Activated CD8-positive, alpha-beta T cell treated with anti-CD3 and anti-CD28 coated beads for 36 hours (primary cell): ENCODE data around the gene TAF3. TPM values are rescaled to one million over a fixed set of nuclear protein-coding genes. Genes with fewer than 3 reads are reported as not detected.

Experiments
- ATAC-seq: fragments of 200-7000 bp; cut with Tn5 transposase; one replicate; pipeline ENCODE4 v1.10.0; 2021; ENCODE audit warnings: mild to moderate bottlenecking, moderate library complexity
- CTCF ChIA-PET: fragments of 350-600 bp; sonication (Branson Sonifier 250); formaldehyde crosslinking; loops from one replicate; lab custom pipeline; 2021; ENCODE audit warnings: antibody characterized with exemption; lab: Charles Lee
- POLR2A ChIA-PET: fragments of 350-600 bp; sonication (Branson Sonifier 250); formaldehyde crosslinking; loops from one replicate; lab custom pipeline; 2021; ENCODE audit warnings: antibody characterized with exemption; lab: Charles Lee
- DNase-seq: peaks from one replicate; pipeline ENCODE4 v3.0.0-alpha.2; 2020
- H3K27ac Mint-ChIP-seq: one replicate; pipeline ENCODE4 v1.8.0; 2021; ENCODE audit warnings: mild to moderate bottlenecking, mixed read lengths
- H3K27me3 Mint-ChIP-seq: one replicate; pipeline ENCODE4 v1.8.0; 2021; ENCODE audit warnings: mixed read lengths
- H3K36me3 Mint-ChIP-seq: one replicate; pipeline ENCODE4 v1.8.0; 2021; ENCODE audit warnings: low read depth, mixed read lengths
- H3K4me1 Mint-ChIP-seq: one replicate; pipeline ENCODE4 v1.8.0; 2021; ENCODE audit warnings: low read depth, mixed read lengths
- H3K4me3 Mint-ChIP-seq: one replicate; pipeline ENCODE4 v1.8.0; 2021; ENCODE audit warnings: mild to moderate bottlenecking, moderate library complexity, mixed read lengths
- H3K9me3 Mint-ChIP-seq: one replicate; pipeline ENCODE4 v1.8.0; 2021; ENCODE audit warnings: mixed read lengths
- intact Hi-C: fragments of 100-400 bp; cut with micrococcal nuclease; formaldehyde crosslinking; loops from one replicate; pipeline ENCODE4 v1.10.0; 2022
- total RNA-seq, 2 experiments: library from RNA; stranded (reverse); gene quantifications; one replicate each; pipeline ENCODE4 v1.2.3, GENCODE V29; 2021
- TF ChIP-seq, protein P1 (sequence below): fragments of 200-600 bp; IDR thresholded peaks from one replicate; pipeline ENCODE4 v1.8.0; 2022; ENCODE audit warnings: antibody characterized with exemption, mild to moderate bottlenecking

The TAF3 gene
- total RNA-seq, 2 experiments from 2014 or later: 12.5 to 12.7 TPM

DNA sequence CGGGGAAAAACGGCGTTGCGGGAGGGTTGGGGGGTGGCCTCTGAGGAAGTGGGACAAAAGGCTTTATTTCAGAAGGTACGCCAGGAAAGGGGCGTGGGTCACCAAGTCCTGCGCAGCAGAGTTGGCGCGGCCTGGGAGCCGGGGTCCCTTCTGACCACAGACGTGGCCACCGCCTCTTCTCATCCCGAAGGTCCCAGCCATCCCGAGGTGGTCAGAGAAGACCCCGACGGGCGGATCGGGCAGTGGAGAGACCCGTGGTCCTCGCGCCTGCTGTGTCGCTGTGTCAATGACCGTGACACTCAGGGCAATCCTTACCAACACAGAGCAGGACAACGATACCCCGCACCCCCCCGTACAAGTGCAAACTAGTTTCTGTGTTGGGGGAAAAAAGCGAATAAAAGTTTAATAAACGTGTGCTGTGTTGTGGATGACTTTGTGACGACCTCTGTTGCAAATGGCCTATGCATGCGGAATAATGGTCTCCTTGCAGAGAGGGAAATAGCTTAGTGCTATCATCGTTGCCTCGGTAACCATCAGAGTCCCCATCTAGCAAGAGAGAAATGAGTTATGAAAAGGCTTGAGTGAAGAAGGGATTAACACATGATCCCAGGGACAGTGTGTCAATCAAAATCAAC lies 216.8 kb downstream of the TAF3 start:
- no peak for DNase-seq
- ATAC-seq: peak; percentile 28
- Mint-ChIP-seq H3K36me3 (peaks cover 2% of the 10 kb centered on the region), H3K27me3 (peaks cover 68% of the 10 kb centered on the region), H3K27ac (no peak overlapping the region), H3K4me3 (peak overlapping the region; percentile 23), H3K9me3 (no peaks in the 10 kb centered on the region), H3K4me1 (peaks cover 21% of the 10 kb centered on the region)
- POLR2A ChIA-PET: no interaction called here
- intact Hi-C loops: no loop called here
- CTCF ChIA-PET: no interaction called here
- TF ChIP-seq, protein P1, sequence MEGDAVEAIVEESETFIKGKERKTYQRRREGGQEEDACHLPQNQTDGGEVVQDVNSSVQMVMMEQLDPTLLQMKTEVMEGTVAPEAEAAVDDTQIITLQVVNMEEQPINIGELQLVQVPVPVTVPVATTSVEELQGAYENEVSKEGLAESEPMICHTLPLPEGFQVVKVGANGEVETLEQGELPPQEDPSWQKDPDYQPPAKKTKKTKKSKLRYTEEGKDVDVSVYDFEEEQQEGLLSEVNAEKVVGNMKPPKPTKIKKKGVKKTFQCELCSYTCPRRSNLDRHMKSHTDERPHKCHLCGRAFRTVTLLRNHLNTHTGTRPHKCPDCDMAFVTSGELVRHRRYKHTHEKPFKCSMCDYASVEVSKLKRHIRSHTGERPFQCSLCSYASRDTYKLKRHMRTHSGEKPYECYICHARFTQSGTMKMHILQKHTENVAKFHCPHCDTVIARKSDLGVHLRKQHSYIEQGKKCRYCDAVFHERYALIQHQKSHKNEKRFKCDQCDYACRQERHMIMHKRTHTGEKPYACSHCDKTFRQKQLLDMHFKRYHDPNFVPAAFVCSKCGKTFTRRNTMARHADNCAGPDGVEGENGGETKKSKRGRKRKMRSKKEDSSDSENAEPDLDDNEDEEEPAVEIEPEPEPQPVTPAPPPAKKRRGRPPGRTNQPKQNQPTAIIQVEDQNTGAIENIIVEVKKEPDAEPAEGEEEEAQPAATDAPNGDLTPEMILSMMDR: no peak

DNA sequence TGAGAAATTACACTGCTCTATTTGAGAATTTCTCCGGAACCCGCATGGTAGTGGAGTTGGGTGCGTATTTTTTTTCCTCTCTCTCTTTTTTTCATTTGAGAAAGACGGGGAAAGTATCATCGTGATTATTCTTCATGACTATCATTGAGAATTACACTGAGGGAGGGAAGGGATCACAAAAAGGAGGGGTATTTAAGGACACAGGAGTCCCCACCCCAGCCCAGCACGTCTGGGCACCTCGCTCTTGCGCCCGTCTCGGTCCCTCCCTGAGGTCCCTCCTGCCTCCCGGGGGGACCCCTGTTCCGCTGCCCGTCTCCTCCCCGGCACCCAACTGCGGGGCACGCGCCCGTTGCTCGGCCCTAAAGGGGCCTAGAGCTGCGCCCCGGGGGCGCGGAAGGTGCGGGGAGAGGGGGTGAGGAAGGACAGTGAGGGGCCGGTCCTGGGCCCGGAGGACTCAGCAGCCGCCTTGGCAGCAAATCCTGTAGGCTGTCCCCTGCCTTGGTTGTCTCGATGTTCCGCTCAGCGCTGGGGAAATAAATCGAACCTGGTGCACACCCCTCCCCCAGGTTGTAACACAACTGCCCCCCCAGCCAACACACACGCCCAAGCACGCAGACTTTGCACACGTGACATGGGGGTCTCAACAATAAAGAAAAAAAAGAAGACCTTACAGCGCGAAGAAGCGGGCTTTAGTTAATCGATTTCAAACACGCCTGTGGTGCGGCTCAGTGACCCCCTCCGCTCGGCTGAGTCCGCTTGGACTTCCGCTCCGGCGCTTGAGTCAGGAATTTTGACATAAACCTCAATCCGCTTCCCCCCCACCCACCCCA lies 217.6 kb downstream of the TAF3 start:
- no peaks in the 10 kb centered on the region for H3K9me3 Mint-ChIP-seq
- H3K27ac Mint-ChIP-seq: no peak overlapping the region
- peak overlapping the region; percentile 23 for H3K4me3 Mint-ChIP-seq
- peaks cover 2% of the 10 kb centered on the region for H3K36me3 Mint-ChIP-seq
- CTCF ChIA-PET: no interaction called here
- POLR2A ChIA-PET: no interaction called here
- no peak for DNase-seq
- intact Hi-C loops: no loop called here
- TF ChIP-seq, protein P1: no peak
- ATAC-seq: no peak
- peaks cover 75% of the 10 kb centered on the region for H3K27me3 Mint-ChIP-seq
- H3K4me1 Mint-ChIP-seq: peaks cover 21% of the 10 kb centered on the region

DNA sequence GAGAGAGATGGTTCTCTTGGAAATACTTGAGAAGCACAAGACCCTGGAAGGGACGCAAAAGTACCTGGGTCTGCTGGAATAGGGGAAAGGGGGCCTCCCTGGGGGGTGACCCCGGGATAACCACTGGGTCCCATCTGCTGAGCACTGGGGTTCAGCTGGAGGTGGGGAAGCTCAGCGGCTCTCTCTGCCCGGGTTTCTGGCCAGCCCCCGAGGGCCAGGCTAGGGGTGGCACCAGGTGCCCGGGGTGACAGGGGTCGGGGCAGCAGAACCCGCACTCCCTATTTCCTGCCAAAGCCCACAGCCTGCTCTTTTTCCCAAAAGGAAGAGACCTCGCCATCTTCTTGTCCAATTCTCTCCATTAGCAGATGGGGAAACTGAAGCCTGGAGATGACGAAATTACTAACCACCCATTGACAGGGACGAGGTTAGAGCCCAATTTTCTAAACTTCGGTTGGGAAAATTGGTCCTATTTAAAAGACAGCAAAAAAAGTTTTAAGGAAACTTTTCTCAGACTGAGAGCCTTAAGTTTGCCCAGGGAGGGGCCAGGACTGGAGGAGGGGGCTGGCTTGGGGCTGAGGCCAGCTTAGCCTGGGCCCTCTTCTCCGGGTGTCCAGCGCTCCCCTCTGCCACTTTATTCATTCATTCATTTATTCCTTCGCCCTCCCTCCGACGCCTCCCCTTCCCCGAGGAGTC lies 218.3 kb downstream of the TAF3 start:
- peaks cover 78% of the 10 kb centered on the region for H3K27me3 Mint-ChIP-seq
- ATAC-seq (no peak), DNase-seq (no peak)
- H3K4me1 Mint-ChIP-seq: peaks cover 25% of the 10 kb centered on the region
- intact Hi-C loops: no loop called here
- POLR2A ChIA-PET: interaction anchor here (0.9 to 1.0 kb wide), 2 partner anchors 9 to 13 kb away, joined by 3 to 4 read pairs; no protein-coding TSS in a partner anchor
- H3K9me3 Mint-ChIP-seq: no peaks in the 10 kb centered on the region
- H3K4me3 Mint-ChIP-seq: no peak overlapping the region
- peaks cover 2% of the 10 kb centered on the region for H3K36me3 Mint-ChIP-seq
- CTCF ChIA-PET: no interaction called here
- TF ChIP-seq, protein P1: no peak
- no peak overlapping the region for H3K27ac Mint-ChIP-seq

DNA sequence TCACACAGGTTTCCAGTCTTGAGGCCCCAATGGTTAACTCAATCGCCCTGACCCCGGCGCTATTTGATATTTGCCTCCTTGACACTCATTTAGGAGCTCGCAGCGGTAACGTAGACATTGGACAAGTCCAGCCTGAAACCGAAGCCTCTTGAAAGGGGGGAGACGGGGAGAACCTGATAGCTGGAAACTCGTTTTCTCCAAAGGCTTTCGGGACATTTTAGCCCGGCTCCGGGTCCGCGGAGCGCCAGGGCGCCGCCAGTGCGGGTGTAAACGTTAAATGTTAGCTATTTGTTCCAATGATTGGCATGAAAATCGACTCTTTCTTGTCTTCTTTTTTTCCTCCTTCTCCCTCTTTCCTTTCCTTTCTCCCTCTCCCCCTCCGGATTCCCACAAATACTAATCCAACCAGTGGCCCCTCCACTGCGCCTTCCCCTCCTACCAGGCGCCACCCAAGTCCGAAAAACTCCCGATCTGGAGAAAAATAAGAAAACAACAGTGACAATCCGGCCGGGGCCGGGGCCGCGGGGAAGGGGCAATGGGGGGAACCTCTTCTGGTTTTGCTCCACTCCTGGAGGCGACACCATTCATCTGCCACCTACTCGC lies 219.0 kb downstream of the TAF3 start:
- TF ChIP-seq, protein P1: no peak
- POLR2A ChIA-PET: interaction anchor here (0.9 to 1.0 kb wide), 2 partner anchors 9 to 12 kb away, joined by 3 to 4 read pairs; no protein-coding TSS in a partner anchor
- H3K9me3 Mint-ChIP-seq: no peaks in the 10 kb centered on the region
- H3K36me3 Mint-ChIP-seq: peaks cover 2% of the 10 kb centered on the region
- no peak overlapping the region for H3K4me3 Mint-ChIP-seq
- CTCF ChIA-PET: no interaction called here
- H3K27ac Mint-ChIP-seq: no peak overlapping the region
- H3K4me1 Mint-ChIP-seq: peaks cover 30% of the 10 kb centered on the region
- H3K27me3 Mint-ChIP-seq: peaks cover 80% of the 10 kb centered on the region
- no peak for DNase-seq
- intact Hi-C loops: no loop called here
- no peak for ATAC-seq
